Peyer's patch (tissue), 4 donors: ENCODE results near the gene CACHD1. TPM values are rescaled to one million over a fixed set of nuclear protein-coding genes. Genes with fewer than 3 reads are reported as not detected.

ENCODE experiments used
- DNase-seq, 3 donors: peaks; one replicate each; pipeline ENCODE4 v3.0.0-alpha.2; 2017 to 2019
- H3K27ac ChIP-seq, 4 donors: fragments of 200-600 bp; sonication (generic); one replicate each; pipeline ENCODE4 v1.5.1; 2016 to 2019
- H3K27me3 ChIP-seq, 2 donors: fragments of 200-600 bp; sonication (generic); one replicate each; pipeline ENCODE4 v1.5.1; 2019
- H3K36me3 ChIP-seq, 3 donors: fragments of 200-600 bp; sonication (generic); one replicate each; pipeline ENCODE4 v1.5.1; 2016 to 2019
- H3K4me1 ChIP-seq, 4 donors: fragments of 200-600 bp; sonication (generic); one replicate each; pipeline ENCODE4 v1.5.1; 2016 to 2019
- H3K4me3 ChIP-seq, 4 donors: fragments of 200-600 bp; sonication (generic); 1 replicate in 3 of 4; 2 replicates in 1 of 4; pipeline ENCODE4 v1.5.1; 2016 to 2019; ENCODE audit warnings: mild to moderate bottlenecking in 1 of 4
- H3K9me3 ChIP-seq, 4 donors: fragments of 200-600 bp; sonication (generic); one replicate each; pipeline ENCODE4 v1.5.1; 2016 to 2019; ENCODE audit warnings: mild to moderate bottlenecking in 1 of 4
- CTCF ChIP-seq, 6 experiments: fragments of 450-650 bp in 4 of 6; fragments of 200-600 bp in 2 of 6; sonication (generic) in 1 of 6; IDR thresholded peaks; one replicate each; pipeline ENCODE4 v1.5.1; 2017 to 2019; ENCODE audit warnings: antibody characterized with exemption in 6 of 6, mild to moderate bottlenecking in 3 of 6, moderate library complexity in 1 of 6
- POLR2A ChIP-seq, 2 donors: fragments of 450-650 bp; IDR thresholded peaks; one replicate each; pipeline ENCODE4 v1.5.1; 2017; ENCODE audit warnings: antibody characterized with exemption in 2 of 2, mild to moderate bottlenecking in 2 of 2, moderate library complexity in 2 of 2
- total RNA-seq, 4 donors: library from RNA; depleted of rRNA; stranded (reverse); fragments of >200 nt; gene quantifications; one replicate each; pipeline ENCODE4 v1.1.0, GENCODE V29; 2016

Gene CACHD1
- total RNA-seq, 4 donors from 2014 or later: 3.3 to 10.7 (median 6.3) TPM

DNA sequence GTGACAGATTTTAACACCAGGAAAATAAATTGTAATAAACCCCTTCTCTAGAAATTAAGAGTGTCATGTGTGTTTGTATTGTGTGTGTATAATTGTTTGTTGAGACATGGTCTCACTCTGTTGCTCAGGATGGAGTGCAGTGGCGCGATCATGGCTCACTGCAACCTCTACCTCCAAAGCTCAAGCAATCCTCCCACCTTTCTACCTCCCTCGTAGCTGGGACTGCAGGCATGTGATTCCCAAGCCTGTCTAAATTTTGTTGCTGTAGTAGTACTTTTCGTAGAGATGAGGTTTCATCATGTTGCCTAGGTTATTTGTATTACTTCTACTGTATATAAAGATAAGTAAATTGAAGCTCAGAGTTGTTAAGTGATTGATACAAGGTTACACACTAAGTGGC is 206.5 kb downstream of the CACHD1 start:
- Histone ChIP-seq H3K36me3 (peaks cover 0 to 6% (median 0%) of the 10 kb centered on the region in 3 donors), H3K27me3 (no peaks in the 10 kb centered on the region), H3K4me3 (no peak overlapping the region), H3K27ac (no peak overlapping the region), H3K4me1 (no peaks in the 10 kb centered on the region), H3K9me3 (no peaks in the 10 kb centered on the region)
- no peak for DNase-seq
- no peak for TF ChIP-seq POLR2A (IDR thresholded peaks at IDR 0.05)
- TF ChIP-seq CTCF (IDR thresholded peaks at IDR 0.05): no peak

- no peak overlapping the region for H3K27ac ChIP-seq
- TF ChIP-seq CTCF (IDR thresholded peaks at IDR 0.05) (no peak), POLR2A (IDR thresholded peaks at IDR 0.05) (no peak)
- no peak overlapping the region for H3K4me3 ChIP-seq
- H3K36me3 ChIP-seq: peaks cover 0 to 6% (median 0%) of the 10 kb centered on the region in 3 donors
- no peaks in the 10 kb centered on the region for H3K9me3 ChIP-seq
- no peaks in the 10 kb centered on the region for H3K4me1 ChIP-seq
- no peak for DNase-seq
- no peaks in the 10 kb centered on the region for H3K27me3 ChIP-seq
These were observed 207.6 kb downstream of the CACHD1 start for GRCh38 chr1:64677532-64677931.

DNA sequence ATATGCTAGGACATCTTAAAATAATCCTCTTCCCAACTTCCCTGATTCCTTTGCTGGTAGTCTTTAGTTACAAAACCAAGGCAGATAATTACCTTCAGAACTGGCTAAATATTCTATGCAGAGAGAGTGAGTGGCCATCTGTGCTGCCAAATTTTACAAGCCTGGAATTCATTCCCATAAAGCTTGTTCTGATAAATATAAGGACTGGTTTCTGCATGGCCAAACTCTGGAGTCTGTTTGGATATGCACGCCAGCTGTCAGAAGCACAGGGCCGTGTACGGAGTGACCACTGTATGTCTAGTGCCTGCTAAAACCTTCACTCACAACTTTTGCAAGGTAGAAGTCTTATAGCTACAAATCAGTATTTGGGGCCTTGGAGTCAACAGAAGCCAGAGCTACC is 208.4 kb downstream of the CACHD1 start:
- Histone ChIP-seq H3K4me1 (no peaks in the 10 kb centered on the region), H3K36me3 (peaks cover 0 to 6% (median 0%) of the 10 kb centered on the region in 3 donors)

DNA sequence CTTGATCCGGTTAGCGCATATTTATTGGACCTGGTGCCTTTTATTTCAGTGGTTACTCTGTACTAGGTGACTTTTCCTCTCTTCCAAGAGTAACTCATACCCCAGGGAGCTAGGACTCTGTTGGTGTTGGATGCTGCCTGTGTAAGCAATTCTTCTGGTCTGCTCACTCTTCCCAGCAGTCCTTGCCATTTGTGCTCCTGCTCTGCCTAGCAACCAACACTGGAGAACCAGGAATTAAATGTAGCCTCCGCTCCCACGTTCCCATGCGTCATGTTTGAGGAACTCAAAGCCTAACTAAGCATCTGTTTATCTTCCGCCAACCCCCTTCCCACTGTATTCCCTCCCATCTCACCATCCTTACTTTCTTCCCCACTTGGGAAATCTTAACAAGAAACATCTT is 209.2 kb downstream of the CACHD1 start:
- TF ChIP-seq POLR2A (IDR thresholded peaks at IDR 0.05) (no peak), CTCF (IDR thresholded peaks at IDR 0.05) (no peak)
- DNase-seq: no peak
- H3K36me3 ChIP-seq: peaks cover 0 to 6% (median 0%) of the 10 kb centered on the region in 3 donors
- no peaks in the 10 kb centered on the region for H3K9me3 ChIP-seq
- no peak overlapping the region for H3K27ac ChIP-seq
- no peak overlapping the region for H3K4me3 ChIP-seq
- no peaks in the 10 kb centered on the region for H3K27me3 ChIP-seq
- H3K4me1 ChIP-seq: no peaks in the 10 kb centered on the region

More for the DNA sequence above, 208.4 kb downstream of the CACHD1 start:
- Histone ChIP-seq H3K27ac (no peak overlapping the region), H3K27me3 (no peaks in the 10 kb centered on the region), H3K9me3 (no peaks in the 10 kb centered on the region), H3K4me3 (no peak overlapping the region)
- DNase-seq: no peak
- TF ChIP-seq CTCF (IDR thresholded peaks at IDR 0.05): no peak
- no peak for TF ChIP-seq POLR2A (IDR thresholded peaks at IDR 0.05)

GRCh38 chr1:64680599-64680998 is 210.7 kb downstream of the CACHD1 start:
- Histone ChIP-seq H3K36me3 (peaks cover 0 to 6% (median 0%) of the 10 kb centered on the region in 3 donors), H3K27me3 (no peaks in the 10 kb centered on the region)
- no peak for DNase-seq

More at GRCh38 chr1:64680599-64680998, 210.7 kb downstream of the CACHD1 start:
- Histone ChIP-seq H3K4me1 (no peaks in the 10 kb centered on the region), H3K4me3 (no peak overlapping the region), H3K9me3 (no peaks in the 10 kb centered on the region), H3K27ac (no peak overlapping the region)
- TF ChIP-seq POLR2A (IDR thresholded peaks at IDR 0.05): no peak
- TF ChIP-seq CTCF (IDR thresholded peaks at IDR 0.05): no peak
